GM12878 (cell line): ENCODE data around the gene TNFRSF1A. TPM values are rescaled to one million over a fixed set of nuclear protein-coding genes. Genes with fewer than 3 reads are reported as not detected.

Experiments
- ASH2L ChIP-seq: fragments of 300-600, 200-600 bp; sonication (generic); IDR thresholded peaks from 2 replicates; pipeline ENCODE4 v1.6.1; 2017; ENCODE audit warnings: low read depth, mild to moderate bottlenecking, borderline replicate concordance
- ATF7 ChIP-seq: fragments of 450-650 bp; IDR thresholded peaks from 2 replicates; pipeline ENCODE4 v1.6.1; 2016; ENCODE audit warnings: low read depth, mild to moderate bottlenecking
- BACH1 ChIP-seq: fragments of 450-650 bp; IDR thresholded peaks from 2 replicates; pipeline ENCODE4 v1.6.1; 2017; ENCODE audit warnings: mild to moderate bottlenecking, borderline replicate concordance
- BCL11A ChIP-seq: IDR thresholded peaks from 2 replicates; pipeline ENCODE4 v1.6.1; 2011; ENCODE audit warnings: low read depth, low read length
- BMI1 ChIP-seq: fragments of 450-650 bp; IDR thresholded peaks from 2 replicates; pipeline ENCODE4 v1.6.1; 2016; ENCODE audit warnings: mild to moderate bottlenecking, moderate library complexity, borderline replicate concordance
- CREB1 ChIP-seq: IDR thresholded peaks from 2 replicates; pipeline ENCODE4 v1.6.1; 2012; ENCODE audit warnings: low read depth, mild to moderate bottlenecking, inconsistent platforms
- EP300 ChIP-seq, 2 experiments: fragments of 150-350 bp in 1 of 2; IDR thresholded peaks; 2 replicates each; pipeline ENCODE4 v1.6.1; 2011 to 2012; ENCODE audit warnings: low read depth in 2 of 2, low read length in 2 of 2, borderline replicate concordance in 1 of 2, improper control_type of control experiment in 1 of 2, inconsistent platforms in 1 of 2; ENCODE audit not compliant: control insufficient read depth in 1 of 2
- GATAD2B ChIP-seq: fragments of 450-650 bp; conservative IDR thresholded peaks from 2 replicates; pipeline ENCODE4 v1.6.1; 2017; ENCODE audit warnings: low read depth, mild to moderate bottlenecking, moderate library complexity
- JUNB ChIP-seq: IDR thresholded peaks from 2 replicates; pipeline ENCODE4 v1.6.1; 2016; ENCODE audit warnings: antibody characterized with exemption, mild to moderate bottlenecking
- KDM1A ChIP-seq: fragments of 200-600 bp; sonication (generic); IDR thresholded peaks from 2 replicates; pipeline ENCODE4 v1.6.1; 2016; ENCODE audit warnings: borderline replicate concordance
- KLF5 ChIP-seq: fragments of 450-650 bp; IDR thresholded peaks from 2 replicates; pipeline ENCODE4 v1.6.1; 2014; ENCODE audit warnings: mild to moderate bottlenecking; ENCODE audit not compliant: partially characterized antibody
- MEF2A ChIP-seq: IDR thresholded peaks from 2 replicates; pipeline ENCODE4 v1.6.1; 2011; ENCODE audit warnings: low read depth, mild to moderate bottlenecking, low read length, moderate library complexity; ENCODE audit not compliant: insufficient read depth
- MTA3 ChIP-seq: IDR thresholded peaks from 2 replicates; pipeline ENCODE4 v1.6.1; 2012; ENCODE audit warnings: low read length, inconsistent platforms, borderline replicate concordance
- PAX8 ChIP-seq: fragments of 450-650 bp; IDR thresholded peaks from 2 replicates; pipeline ENCODE4 v1.6.1; 2017; ENCODE audit warnings: mild to moderate bottlenecking, moderate library complexity
- POLR2AphosphoS5 ChIP-seq: IDR thresholded peaks from 2 replicates; pipeline ENCODE4 v1.6.1; 2011; ENCODE audit warnings: mild to moderate bottlenecking, low read length, inconsistent platforms
- SIN3A ChIP-seq: IDR thresholded peaks from 2 replicates; pipeline ENCODE4 v1.6.1; 2012; ENCODE audit warnings: low read depth, low read length, improper control_type of control experiment
- SMAD5 ChIP-seq: IDR thresholded peaks from 2 replicates; pipeline ENCODE4 v1.6.1; 2016; ENCODE audit warnings: antibody characterized with exemption, low read depth
- SMC3 ChIP-seq: IDR thresholded peaks from 2 replicates; pipeline ENCODE4 v1.6.1; 2011; ENCODE audit warnings: low read length, improper control_type of control experiment, borderline replicate concordance
- SUZ12 ChIP-seq: fragments of 200-600 bp; sonication (generic); IDR thresholded peaks from one replicate; pipeline ENCODE4 v1.6.1; 2018; ENCODE audit warnings: antibody characterized with exemption, mild to moderate bottlenecking; ENCODE audit not compliant: unreplicated experiment
- TCF3 ChIP-seq: IDR thresholded peaks from 2 replicates; pipeline ENCODE4 v1.6.1; 2012; ENCODE audit warnings: low read depth, mild to moderate bottlenecking, low read length, borderline replicate concordance; ENCODE audit not compliant: insufficient read depth
- WRNIP1 ChIP-seq: IDR thresholded peaks from 2 replicates; pipeline ENCODE4 v1.6.1; 2011; ENCODE audit warnings: low read depth, low read length, improper control_type of control experiment, borderline replicate concordance
- polyA plus RNA-seq, 11 experiments: library from polyadenylated mRNA; depleted of rRNA in 4 of 11; unstranded in 6 of 11; stranded (reverse) in 5 of 11; fragments of >200 nt; fragmentation: Nextera tagmentation in 4 of 11; fragmentation: Illumina TruSeq in 1 of 11; extraction: Ambion mirVana in 4 of 11; extraction: Trizol in 1 of 11; gene quantifications; 1 replicate in 1 of 11; 2 replicates in 10 of 11; pipeline versions ENCODE4 v1.2.1 to v1.2.3, GENCODE V29; 2011 to 2016; ENCODE audit warnings: inconsistent platforms in 2 of 11, missing spikeins in 2 of 11, low read depth in 1 of 11
- total RNA-seq, 4 experiments: library from RNA; depleted of rRNA in 3 of 4; stranded (reverse); fragments of >200 nt in 3 of 4; fragmentation: Illumina TruSeq in 1 of 4; extraction: Trizol in 1 of 4; gene quantifications; 2 replicates each; pipeline versions ENCODE4 v1.2.1 to v1.2.3, GENCODE V29; 2013 to 2021
- TF ChIP-seq, protein P1 (sequence below): fragments of 450-650 bp; IDR thresholded peaks from 2 replicates; pipeline ENCODE4 v1.6.1; 2018; ENCODE audit warnings: mild to moderate bottlenecking, low read depth, moderate library complexity; ENCODE audit not compliant: partially characterized antibody
- TF ChIP-seq, protein P2 (sequence below): fragments of 450-650 bp; IDR thresholded peaks from 2 replicates; pipeline ENCODE4 v1.6.1; 2018; ENCODE audit warnings: borderline replicate concordance, mild to moderate bottlenecking; ENCODE audit not compliant: partially characterized antibody
- TF ChIP-seq, protein P3 (sequence below): fragments of 450-650 bp; conservative IDR thresholded peaks from 2 replicates; pipeline ENCODE4 v1.6.1; 2017; ENCODE audit warnings: mild to moderate bottlenecking, moderate library complexity

TNFRSF1A gene
- total and polyA plus RNA-seq, 10 of the 15 experiments (the other 5 are each of a cell fraction or from before 2014, with no cell fraction given): 0.24 to 16.5 (median 13.0) TPM

DNA sequence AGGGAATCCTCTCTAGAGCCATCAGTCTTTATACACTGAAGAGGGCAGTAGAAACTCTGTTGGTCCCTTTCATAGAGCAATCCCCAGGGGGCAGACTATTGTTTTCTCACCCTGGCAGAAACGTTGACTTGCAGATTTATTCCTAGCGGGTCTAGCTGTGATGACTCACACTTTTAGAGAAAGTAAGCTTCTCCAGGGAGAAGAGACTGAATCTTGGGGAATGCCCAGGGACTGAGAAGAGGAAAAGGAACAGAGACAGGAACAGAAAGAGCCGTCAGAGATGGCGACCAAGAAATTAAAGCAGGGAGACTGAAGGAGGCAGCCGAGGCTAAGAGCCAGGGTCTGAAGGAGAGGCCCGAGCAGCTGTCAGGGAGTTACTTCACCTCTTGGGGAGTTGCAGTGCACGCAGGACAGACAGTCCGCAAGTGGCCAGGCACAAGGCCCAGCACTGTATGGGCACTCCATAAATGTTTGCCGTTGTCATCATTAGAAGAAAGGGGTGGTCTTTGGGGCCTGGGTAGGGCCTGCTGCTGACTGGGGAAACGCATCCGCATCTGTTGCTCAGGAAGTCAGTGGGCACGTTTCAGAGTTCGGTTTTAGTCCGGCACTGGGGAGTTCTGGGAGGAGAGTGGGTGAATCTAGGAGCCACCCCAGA is 18.4 kb downstream of the TNFRSF1A start (continued):
- TF ChIP-seq, protein P1, sequence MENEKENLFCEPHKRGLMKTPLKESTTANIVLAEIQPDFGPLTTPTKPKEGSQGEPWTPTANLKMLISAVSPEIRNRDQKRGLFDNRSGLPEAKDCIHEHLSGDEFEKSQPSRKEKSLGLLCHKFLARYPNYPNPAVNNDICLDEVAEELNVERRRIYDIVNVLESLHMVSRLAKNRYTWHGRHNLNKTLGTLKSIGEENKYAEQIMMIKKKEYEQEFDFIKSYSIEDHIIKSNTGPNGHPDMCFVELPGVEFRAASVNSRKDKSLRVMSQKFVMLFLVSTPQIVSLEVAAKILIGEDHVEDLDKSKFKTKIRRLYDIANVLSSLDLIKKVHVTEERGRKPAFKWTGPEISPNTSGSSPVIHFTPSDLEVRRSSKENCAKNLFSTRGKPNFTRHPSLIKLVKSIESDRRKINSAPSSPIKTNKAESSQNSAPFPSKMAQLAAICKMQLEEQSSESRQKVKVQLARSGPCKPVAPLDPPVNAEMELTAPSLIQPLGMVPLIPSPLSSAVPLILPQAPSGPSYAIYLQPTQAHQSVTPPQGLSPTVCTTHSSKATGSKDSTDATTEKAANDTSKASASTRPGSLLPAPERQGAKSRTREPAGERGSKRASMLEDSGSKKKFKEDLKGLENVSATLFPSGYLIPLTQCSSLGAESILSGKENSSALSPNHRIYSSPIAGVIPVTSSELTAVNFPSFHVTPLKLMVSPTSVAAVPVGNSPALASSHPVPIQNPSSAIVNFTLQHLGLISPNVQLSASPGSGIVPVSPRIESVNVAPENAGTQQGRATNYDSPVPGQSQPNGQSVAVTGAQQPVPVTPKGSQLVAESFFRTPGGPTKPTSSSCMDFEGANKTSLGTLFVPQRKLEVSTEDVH: peak; percentile 36
- TF ChIP-seq KDM1A (no peak), JUNB (no peak; the same call in 1 of the 2 replicates), KLF5 (no peak), GATAD2B (peak; percentile 69), SMAD5 (no peak), BACH1 (peak; percentile 94; the same call in 1 of the 2 replicates), BCL11A (no peak), TCF3 (no peak), SUZ12 (no peak), ATF7 (peak; percentile 71), ASH2L (no peak), WRNIP1 (no peak), EP300 (IDR thresholded peaks at IDR 0.05; ENCODE audit: borderline replicate concordance in 1 of 2, control insufficient read depth in 1 of 2, low read depth in 2 of 2, low read length in 2 of 2) (peak; percentile 46 to 53; a peak in 1 of 4 replicates), MTA3 (no peak), SMC3 (peak; percentile 29; the same call in 1 of the 2 replicates), POLR2AphosphoS5 (no peak), MEF2A (no peak), CREB1 (no peak), BMI1 (0 out of 2 replicates have a peak, but pooled peaks have one; percentile 39), PAX8 (no peak), SIN3A (no peak)
- TF ChIP-seq, protein P2, sequence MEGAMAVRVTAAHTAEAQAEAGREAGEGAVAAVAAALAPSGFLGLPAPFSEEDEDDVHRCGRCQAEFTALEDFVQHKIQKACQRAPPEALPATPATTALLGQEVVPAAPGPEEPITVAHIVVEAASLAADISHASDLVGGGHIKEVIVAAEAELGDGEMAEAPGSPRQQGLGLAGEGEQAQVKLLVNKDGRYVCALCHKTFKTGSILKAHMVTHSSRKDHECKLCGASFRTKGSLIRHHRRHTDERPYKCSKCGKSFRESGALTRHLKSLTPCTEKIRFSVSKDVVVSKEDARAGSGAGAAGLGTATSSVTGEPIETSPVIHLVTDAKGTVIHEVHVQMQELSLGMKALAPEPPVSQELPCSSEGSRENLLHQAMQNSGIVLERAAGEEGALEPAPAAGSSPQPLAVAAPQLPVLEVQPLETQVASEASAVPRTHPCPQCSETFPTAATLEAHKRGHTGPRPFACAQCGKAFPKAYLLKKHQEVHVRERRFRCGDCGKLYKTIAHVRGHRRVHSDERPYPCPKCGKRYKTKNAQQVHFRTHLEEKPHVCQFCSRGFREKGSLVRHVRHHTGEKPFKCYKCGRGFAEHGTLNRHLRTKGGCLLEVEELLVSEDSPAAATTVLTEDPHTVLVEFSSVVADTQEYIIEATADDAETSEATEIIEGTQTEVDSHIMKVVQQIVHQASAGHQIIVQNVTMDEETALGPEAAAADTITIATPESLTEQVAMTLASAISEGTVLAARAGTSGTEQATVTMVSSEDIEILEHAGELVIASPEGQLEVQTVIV: no peak
- TF ChIP-seq, protein P3, sequence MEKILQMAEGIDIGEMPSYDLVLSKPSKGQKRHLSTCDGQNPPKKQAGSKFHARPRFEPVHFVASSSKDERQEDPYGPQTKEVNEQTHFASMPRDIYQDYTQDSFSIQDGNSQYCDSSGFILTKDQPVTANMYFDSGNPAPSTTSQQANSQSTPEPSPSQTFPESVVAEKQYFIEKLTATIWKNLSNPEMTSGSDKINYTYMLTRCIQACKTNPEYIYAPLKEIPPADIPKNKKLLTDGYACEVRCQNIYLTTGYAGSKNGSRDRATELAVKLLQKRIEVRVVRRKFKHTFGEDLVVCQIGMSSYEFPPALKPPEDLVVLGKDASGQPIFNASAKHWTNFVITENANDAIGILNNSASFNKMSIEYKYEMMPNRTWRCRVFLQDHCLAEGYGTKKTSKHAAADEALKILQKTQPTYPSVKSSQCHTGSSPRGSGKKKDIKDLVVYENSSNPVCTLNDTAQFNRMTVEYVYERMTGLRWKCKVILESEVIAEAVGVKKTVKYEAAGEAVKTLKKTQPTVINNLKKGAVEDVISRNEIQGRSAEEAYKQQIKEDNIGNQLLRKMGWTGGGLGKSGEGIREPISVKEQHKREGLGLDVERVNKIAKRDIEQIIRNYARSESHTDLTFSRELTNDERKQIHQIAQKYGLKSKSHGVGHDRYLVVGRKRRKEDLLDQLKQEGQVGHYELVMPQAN: no peak
